ENCODE data around the gene SPG11. TPM values are rescaled to one million over a fixed set of nuclear protein-coding genes. Genes with fewer than 3 reads are reported as not detected.

The SPG11 gene
- total and polyA plus RNA-seq, 10 of the 15 experiments (the other 5 are each of a cell fraction or from before 2014, with no cell fraction given), result 22.1 to 85.1 (median 47.2) TPM

DNA sequence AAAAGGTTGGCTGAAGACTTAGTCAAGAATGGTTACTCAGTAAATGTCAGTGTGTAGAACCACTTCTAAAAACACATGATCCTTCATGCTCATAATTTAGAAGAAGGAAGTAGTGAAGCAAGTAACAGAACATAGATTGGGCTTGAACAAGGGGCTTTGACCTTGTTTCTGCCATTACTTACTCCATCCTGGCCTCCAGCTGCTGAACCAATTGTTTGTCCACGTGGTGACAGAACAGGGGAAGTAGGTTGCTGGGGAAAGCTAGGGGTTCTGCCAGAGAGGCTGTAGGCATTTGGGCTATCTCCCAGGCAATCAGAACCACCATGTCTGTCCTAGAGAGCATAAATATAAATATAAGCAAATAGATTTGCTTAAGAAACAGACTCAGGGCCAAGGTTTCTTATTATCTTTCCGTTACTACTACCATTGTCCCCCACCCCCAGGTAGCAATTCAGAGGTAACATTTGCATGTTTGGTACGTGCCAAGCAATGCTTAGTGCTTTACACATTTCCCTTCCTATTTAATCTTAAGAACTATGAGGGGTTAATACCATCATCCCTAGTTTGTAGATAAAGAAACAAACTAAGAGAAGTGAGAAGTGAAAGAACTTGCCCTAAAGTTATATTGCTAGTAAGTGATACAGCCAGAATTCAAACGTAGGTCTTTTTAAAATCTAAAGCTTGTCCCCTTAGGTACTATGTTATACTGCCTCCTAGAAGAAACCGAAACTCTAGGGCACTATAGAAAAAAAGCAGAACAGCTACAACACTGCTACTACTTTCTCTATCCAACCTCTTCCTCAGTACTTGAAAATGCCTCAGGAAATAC is 3.0 kb upstream of the SPG11 start (continued):
- TF ChIP-seq POU2F2 (IDR thresholded peaks at IDR 0.05; ENCODE audit: borderline replicate concordance, low read depth, low read length) (peak; percentile 81; the same call in 2 of the 3 replicates), ZBED1 (IDR thresholded peaks at IDR 0.05; ENCODE audit: borderline replicate concordance) (no peak), ZNF217 (IDR thresholded peaks at IDR 0.05) (0 out of 2 replicates have a peak, but pooled peaks have one; percentile 37), CHD1 (IDR thresholded peaks at IDR 0.05; ENCODE audit: low read depth, low read length) (peak; percentile 65; the same call in 1 of the 2 replicates), EED (IDR thresholded peaks at IDR 0.05; ENCODE audit: low read depth) (no peak), RAD51 (IDR thresholded peaks at IDR 0.05) (peak; percentile 68; the same call in 1 of the 2 replicates), FOXK2 (IDR thresholded peaks at IDR 0.05) (peak; percentile 90), NBN (IDR thresholded peaks at IDR 0.05) (peak; percentile 24; the same call in 1 of the 2 replicates), SREBF1 (IDR thresholded peaks at IDR 0.05; ENCODE audit: low read length) (0 out of 2 replicates have a peak, but pooled peaks have one; percentile 35), IKZF2 (IDR thresholded peaks at IDR 0.05) (peak in 1 of 2 experiments; percentile 6; a peak in 1 of 4 replicates), ZNF207 (IDR thresholded peaks at IDR 0.05; ENCODE audit: borderline replicate concordance) (no peak), NRF1 (conservative IDR thresholded peaks at IDR 0.05; ENCODE audit: low read depth, low read length) (no peak), CHD2 (IDR thresholded peaks at IDR 0.05; ENCODE audit: borderline replicate concordance, low read depth, low read length) (no peak), ZNF24 (IDR thresholded peaks at IDR 0.05) (0 out of 2 replicates have a peak, but pooled peaks have one; percentile 9), BHLHE40 (IDR thresholded peaks at IDR 0.05; ENCODE audit: borderline replicate concordance in 1 of 2, low read depth in 2 of 2, low read length in 1 of 2) (peak; percentile 42 to 58; a peak in 2 of 4 replicates), KLF5 (IDR thresholded peaks at IDR 0.05; ENCODE audit: partially characterized antibody) (peak; percentile 84), USF2 (IDR thresholded peaks at IDR 0.05; ENCODE audit: borderline replicate concordance, low read depth, low read length) (peak; percentile 13; the same call in 1 of the 2 replicates), SPI1 (IDR thresholded peaks at IDR 0.05; ENCODE audit: borderline replicate concordance, insufficient read depth, low read depth, low read length) (peak; percentile 78), SMC3 (IDR thresholded peaks at IDR 0.05; ENCODE audit: borderline replicate concordance, low read length) (peak; percentile 14; the same call in 1 of the 2 replicates), HCFC1 (IDR thresholded peaks at IDR 0.05; ENCODE audit: low read length) (no peak), ZNF384 (IDR thresholded peaks at IDR 0.05; ENCODE audit: borderline replicate concordance, low read depth, low read length) (peak; percentile 79), ATF7 (IDR thresholded peaks at IDR 0.05; ENCODE audit: low read depth) (peak; percentile 92)
- TF ChIP-seq, protein P1, sequence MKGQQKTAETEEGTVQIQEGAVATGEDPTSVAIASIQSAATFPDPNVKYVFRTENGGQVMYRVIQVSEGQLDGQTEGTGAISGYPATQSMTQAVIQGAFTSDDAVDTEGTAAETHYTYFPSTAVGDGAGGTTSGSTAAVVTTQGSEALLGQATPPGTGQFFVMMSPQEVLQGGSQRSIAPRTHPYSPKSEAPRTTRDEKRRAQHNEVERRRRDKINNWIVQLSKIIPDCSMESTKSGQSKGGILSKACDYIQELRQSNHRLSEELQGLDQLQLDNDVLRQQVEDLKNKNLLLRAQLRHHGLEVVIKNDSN (IDR thresholded peaks at IDR 0.05; ENCODE audit: borderline replicate concordance, extremely low read length, insufficient read depth, low read depth, low read length), result peak; percentile 44
- TF ChIP-seq, protein P2, sequence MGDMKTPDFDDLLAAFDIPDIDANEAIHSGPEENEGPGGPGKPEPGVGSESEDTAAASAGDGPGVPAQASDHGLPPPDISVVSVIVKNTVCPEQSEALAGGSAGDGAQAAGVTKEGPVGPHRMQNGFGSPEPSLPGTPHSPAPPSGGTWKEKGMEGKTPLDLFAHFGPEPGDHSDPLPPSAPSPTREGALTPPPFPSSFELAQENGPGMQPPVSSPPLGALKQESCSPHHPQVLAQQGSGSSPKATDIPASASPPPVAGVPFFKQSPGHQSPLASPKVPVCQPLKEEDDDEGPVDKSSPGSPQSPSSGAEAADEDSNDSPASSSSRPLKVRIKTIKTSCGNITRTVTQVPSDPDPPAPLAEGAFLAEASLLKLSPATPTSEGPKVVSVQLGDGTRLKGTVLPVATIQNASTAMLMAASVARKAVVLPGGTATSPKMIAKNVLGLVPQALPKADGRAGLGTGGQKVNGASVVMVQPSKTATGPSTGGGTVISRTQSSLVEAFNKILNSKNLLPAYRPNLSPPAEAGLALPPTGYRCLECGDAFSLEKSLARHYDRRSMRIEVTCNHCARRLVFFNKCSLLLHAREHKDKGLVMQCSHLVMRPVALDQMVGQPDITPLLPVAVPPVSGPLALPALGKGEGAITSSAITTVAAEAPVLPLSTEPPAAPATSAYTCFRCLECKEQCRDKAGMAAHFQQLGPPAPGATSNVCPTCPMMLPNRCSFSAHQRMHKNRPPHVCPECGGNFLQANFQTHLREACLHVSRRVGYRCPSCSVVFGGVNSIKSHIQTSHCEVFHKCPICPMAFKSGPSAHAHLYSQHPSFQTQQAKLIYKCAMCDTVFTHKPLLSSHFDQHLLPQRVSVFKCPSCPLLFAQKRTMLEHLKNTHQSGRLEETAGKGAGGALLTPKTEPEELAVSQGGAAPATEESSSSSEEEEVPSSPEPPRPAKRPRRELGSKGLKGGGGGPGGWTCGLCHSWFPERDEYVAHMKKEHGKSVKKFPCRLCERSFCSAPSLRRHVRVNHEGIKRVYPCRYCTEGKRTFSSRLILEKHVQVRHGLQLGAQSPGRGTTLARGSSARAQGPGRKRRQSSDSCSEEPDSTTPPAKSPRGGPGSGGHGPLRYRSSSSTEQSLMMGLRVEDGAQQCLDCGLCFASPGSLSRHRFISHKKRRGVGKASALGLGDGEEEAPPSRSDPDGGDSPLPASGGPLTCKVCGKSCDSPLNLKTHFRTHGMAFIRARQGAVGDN (IDR thresholded peaks at IDR 0.05), result peak; percentile 71
